Loucy (cell line): ENCODE results near the gene FAM185A.

ENCODE experiments used
- H2AFZ ChIP-seq: fragments of 200-600 bp; sonication (generic); 2 replicates; pipeline ENCODE4 v1.6.0; 2016; ENCODE audit warnings: antibody characterized with exemption, mild to moderate bottlenecking, low read length, moderate library complexity
- H3F3A ChIP-seq: fragments of 200-600 bp; 2 replicates; pipeline ENCODE4 v1.6.0; 2016; ENCODE audit warnings: antibody characterized with exemption, low read depth, mild to moderate bottlenecking
- H3K27me3 ChIP-seq: fragments of 200-600 bp; sonication (generic); 2 replicates; pipeline ENCODE4 v1.6.1; 2014; ENCODE audit warnings: low read length, mild to moderate bottlenecking; ENCODE audit not compliant: insufficient read depth, poor library complexity, severe bottlenecking
- H3K36me3 ChIP-seq: fragments of 200-600 bp; sonication (generic); 2 replicates; pipeline ENCODE4 v1.6.1; 2016; ENCODE audit warnings: low read length; ENCODE audit not compliant: insufficient read depth
- H3K4me1 ChIP-seq: fragments of 200-600 bp; sonication (generic); 2 replicates; pipeline ENCODE4 v1.5.1; 2014; ENCODE audit warnings: low read length, mild to moderate bottlenecking; ENCODE audit not compliant: insufficient read depth, poor library complexity, severe bottlenecking
- H3K4me2 ChIP-seq: fragments of 200-600 bp; sonication (generic); 2 replicates; pipeline ENCODE4 v1.6.0; 2014; ENCODE audit warnings: antibody characterized with exemption, low read length, low read depth, mild to moderate bottlenecking; ENCODE audit not compliant: poor library complexity, severe bottlenecking
- H3K4me3 ChIP-seq: fragments of 200-600 bp; sonication (generic); 2 replicates; pipeline ENCODE4 v1.5.1; 2014; ENCODE audit warnings: low read length, mild to moderate bottlenecking, mixed read lengths; ENCODE audit not compliant: poor library complexity, severe bottlenecking
- H3K79me2 ChIP-seq: fragments of 200-600 bp; sonication (generic); 2 replicates; pipeline ENCODE4 v1.6.1; 2014; ENCODE audit warnings: low read length; ENCODE audit not compliant: insufficient read depth
- H3K9ac ChIP-seq: fragments of 200-600 bp; sonication (generic); 2 replicates; pipeline ENCODE4 v1.6.0; 2014; ENCODE audit warnings: mild to moderate bottlenecking, low read depth, low read length, moderate library complexity; ENCODE audit not compliant: poor library complexity, severe bottlenecking
- H3K9me2 ChIP-seq: fragments of 200-600 bp; sonication (generic); replicated peaks from 2 replicates; pipeline ENCODE4 v1.6.1; 2016; ENCODE audit warnings: low read depth, low read length, mixed read lengths
- H3K9me3 ChIP-seq: fragments of 200-600 bp; sonication (generic); 2 replicates; pipeline ENCODE4 v1.6.1; 2014; ENCODE audit warnings: mild to moderate bottlenecking, antibody characterized with exemption, low read length, low read depth; ENCODE audit not compliant: insufficient read depth
- H4K20me1 ChIP-seq: fragments of 200-600 bp; sonication (generic); 2 replicates; pipeline ENCODE4 v1.6.0; 2014; ENCODE audit warnings: antibody characterized with exemption, low read length, mild to moderate bottlenecking; ENCODE audit not compliant: insufficient read depth, poor library complexity, severe bottlenecking
- EZH2phosphoT487 ChIP-seq: fragments of 200-600 bp; IDR thresholded peaks from 2 replicates; pipeline ENCODE4 v1.6.1; 2018; ENCODE audit warnings: antibody characterized with exemption, mild to moderate bottlenecking, moderate library complexity, borderline replicate concordance
- TF ChIP-seq, protein P1 (sequence below): fragments of 200-600 bp; sonication (generic); conservative IDR thresholded peaks from 2 replicates; pipeline ENCODE4 v1.5.1; 2014; ENCODE audit warnings: mild to moderate bottlenecking, antibody characterized with exemption, low read length

Gene FAM185A

GRCh38 chr7:102830197-102830596 lies 81.4 kb downstream of the FAM185A start:
- Histone ChIP-seq H3K9me3 (no peaks in the 10 kb centered on the region), H2AFZ (no peak overlapping the region), H4K20me1 (no peaks in the 10 kb centered on the region), H3K9me2 (no peaks in the 10 kb centered on the region), H3F3A (no peaks in the 10 kb centered on the region), H3K79me2 (no peaks in the 10 kb centered on the region), H3K36me3 (no peaks in the 10 kb centered on the region), H3K4me2 (no peak overlapping the region), H3K27me3 (no peaks in the 10 kb centered on the region), H3K4me3 (no peak overlapping the region), H3K4me1 (no peaks in the 10 kb centered on the region), H3K9ac (no peak overlapping the region)
- TF ChIP-seq, protein P1, sequence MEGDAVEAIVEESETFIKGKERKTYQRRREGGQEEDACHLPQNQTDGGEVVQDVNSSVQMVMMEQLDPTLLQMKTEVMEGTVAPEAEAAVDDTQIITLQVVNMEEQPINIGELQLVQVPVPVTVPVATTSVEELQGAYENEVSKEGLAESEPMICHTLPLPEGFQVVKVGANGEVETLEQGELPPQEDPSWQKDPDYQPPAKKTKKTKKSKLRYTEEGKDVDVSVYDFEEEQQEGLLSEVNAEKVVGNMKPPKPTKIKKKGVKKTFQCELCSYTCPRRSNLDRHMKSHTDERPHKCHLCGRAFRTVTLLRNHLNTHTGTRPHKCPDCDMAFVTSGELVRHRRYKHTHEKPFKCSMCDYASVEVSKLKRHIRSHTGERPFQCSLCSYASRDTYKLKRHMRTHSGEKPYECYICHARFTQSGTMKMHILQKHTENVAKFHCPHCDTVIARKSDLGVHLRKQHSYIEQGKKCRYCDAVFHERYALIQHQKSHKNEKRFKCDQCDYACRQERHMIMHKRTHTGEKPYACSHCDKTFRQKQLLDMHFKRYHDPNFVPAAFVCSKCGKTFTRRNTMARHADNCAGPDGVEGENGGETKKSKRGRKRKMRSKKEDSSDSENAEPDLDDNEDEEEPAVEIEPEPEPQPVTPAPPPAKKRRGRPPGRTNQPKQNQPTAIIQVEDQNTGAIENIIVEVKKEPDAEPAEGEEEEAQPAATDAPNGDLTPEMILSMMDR, result no peak
- no peak for TF ChIP-seq EZH2phosphoT487

DNA sequence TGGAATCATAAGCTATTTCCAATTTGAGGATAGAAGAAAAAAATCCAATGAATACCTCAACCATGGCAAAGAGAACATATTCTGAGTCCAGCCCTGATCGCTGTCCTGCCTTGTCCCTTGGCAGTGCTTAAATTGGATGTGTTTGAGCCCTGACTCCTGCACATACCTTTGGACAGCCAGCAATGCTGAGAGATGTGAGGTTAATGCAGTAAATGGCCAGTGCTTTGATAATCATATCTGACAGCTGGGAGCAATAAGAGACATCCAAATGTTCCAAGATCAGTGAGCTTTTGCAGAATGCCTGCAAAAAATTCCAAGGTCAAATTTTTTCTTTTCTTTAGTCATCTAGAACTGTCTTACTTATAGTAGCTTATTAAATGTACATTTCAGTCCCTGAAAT lies 83.9 kb downstream of the FAM185A start:
- Histone ChIP-seq H3K4me2 (no peak overlapping the region), H3K4me3 (no peak overlapping the region), H3K9me3 (no peaks in the 10 kb centered on the region), H3K36me3 (no peaks in the 10 kb centered on the region), H3K9me2 (no peaks in the 10 kb centered on the region), H3F3A (no peaks in the 10 kb centered on the region), H3K27me3 (no peaks in the 10 kb centered on the region), H3K9ac (no peak overlapping the region), H4K20me1 (no peaks in the 10 kb centered on the region), H3K79me2 (no peaks in the 10 kb centered on the region), H3K4me1 (no peaks in the 10 kb centered on the region), H2AFZ (no peak overlapping the region)
- TF ChIP-seq, protein P1, result no peak
- TF ChIP-seq EZH2phosphoT487, result no peak

DNA sequence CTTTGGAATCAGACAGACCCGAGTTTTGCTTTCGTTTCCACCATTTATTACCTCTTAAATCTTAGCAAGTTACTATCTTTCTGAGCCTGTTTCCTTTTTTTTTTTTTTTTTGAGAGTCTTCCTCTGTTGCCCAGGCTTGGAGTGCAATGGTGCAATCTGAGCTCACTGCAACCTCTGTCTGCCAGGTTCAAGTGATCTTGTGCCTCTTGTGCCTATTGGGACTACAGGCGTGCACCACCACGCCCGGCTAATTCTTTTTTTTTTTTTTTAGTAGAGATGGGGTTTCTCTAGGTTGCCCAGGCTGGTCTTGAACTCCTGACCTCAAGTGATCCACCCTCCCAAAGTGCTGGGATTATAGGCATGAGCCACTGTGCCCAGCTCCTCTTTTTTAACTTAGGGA lies 84.5 kb downstream of the FAM185A start:
- H4K20me1 ChIP-seq, result no peaks in the 10 kb centered on the region
- H3K4me1 ChIP-seq, result no peaks in the 10 kb centered on the region
- H3F3A ChIP-seq, result no peaks in the 10 kb centered on the region
- TF ChIP-seq EZH2phosphoT487, result no peak
- TF ChIP-seq, protein P1, result no peak
- H3K4me3 ChIP-seq, result no peak overlapping the region
- H2AFZ ChIP-seq, result no peak overlapping the region
- H3K9me2 ChIP-seq, result no peaks in the 10 kb centered on the region
- no peak overlapping the region for H3K9ac ChIP-seq
- H3K27me3 ChIP-seq, result no peaks in the 10 kb centered on the region
- H3K4me2 ChIP-seq, result no peak overlapping the region
- H3K36me3 ChIP-seq, result no peaks in the 10 kb centered on the region
- H3K79me2 ChIP-seq, result no peaks in the 10 kb centered on the region
- no peaks in the 10 kb centered on the region for H3K9me3 ChIP-seq
